SIG-M5 (cell line): ENCODE data around the gene IL32.

Experiments used
- DNase-seq: peaks from one replicate; lab custom pipeline; 2025; lab: John Stamatoyannopoulos, UW

Gene IL32

DNA sequence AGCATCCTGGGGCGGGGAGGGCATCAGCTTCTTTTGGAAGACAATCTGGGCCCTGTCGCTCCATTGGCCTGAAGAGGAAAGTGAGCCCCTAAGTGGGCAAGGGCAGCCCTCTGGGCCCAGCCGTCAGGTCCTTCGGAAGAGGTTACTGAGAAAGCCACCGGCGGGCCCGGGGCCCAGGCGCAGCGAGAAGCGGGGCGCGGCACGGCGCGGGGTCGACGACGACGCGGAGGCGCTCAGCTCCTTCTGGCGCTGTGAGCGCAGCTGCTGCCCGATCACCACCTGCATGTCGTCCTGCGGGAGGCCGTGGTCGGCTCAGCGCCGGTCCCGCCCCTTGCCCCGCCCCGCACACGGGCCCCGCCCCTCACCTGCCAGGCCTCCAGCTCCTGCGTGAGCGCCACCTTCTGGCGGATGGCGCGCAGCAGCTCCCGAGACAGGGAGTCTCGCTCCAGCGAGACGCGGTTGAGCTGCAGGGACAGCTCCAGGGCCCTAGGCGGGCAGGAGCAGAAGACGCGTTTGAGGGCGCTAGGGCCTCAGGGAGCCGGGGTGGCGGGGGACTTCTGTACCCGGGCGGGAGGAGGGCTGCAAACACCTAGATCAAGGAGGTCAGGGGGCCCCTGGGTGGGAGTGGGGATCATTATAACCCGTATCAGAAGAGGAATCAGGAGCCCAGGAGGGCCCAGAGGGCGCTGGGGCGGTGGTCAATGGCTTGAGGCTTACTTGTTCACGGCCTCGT is 37.3 kb upstream of the IL32 start:
- DNase-seq, result no peak

DNA sequence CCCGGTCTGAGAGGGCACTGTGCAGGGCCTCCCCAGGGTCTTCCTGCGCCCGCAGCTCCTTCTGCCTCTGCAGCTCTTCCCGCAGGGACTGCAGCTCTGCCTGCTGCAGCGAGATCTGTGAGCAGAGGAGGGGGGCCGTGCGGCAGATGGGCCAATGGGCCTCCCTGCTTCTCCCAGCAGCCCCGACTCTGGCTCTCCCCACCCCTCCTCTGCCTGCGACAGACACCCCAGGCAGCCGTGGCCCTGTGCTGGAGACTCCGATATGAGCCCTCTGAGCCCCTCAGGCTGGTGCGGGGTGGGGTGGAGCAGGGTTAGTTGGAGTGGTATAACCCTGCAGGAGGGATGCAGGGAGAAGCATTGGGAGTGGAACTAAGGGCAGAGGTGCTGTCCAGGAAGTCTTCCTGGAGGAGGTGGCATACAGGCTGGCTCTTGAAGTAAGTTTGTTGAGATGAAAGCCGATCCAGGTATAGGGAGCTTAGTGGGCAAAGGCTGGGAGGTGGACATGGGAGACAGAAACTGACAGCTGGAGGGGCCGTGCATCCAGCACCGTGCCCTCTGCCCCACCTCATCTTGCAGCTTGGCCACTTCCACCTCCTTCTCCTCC is 36.6 kb upstream of the IL32 start:
- DNase-seq, result no peak

DNA sequence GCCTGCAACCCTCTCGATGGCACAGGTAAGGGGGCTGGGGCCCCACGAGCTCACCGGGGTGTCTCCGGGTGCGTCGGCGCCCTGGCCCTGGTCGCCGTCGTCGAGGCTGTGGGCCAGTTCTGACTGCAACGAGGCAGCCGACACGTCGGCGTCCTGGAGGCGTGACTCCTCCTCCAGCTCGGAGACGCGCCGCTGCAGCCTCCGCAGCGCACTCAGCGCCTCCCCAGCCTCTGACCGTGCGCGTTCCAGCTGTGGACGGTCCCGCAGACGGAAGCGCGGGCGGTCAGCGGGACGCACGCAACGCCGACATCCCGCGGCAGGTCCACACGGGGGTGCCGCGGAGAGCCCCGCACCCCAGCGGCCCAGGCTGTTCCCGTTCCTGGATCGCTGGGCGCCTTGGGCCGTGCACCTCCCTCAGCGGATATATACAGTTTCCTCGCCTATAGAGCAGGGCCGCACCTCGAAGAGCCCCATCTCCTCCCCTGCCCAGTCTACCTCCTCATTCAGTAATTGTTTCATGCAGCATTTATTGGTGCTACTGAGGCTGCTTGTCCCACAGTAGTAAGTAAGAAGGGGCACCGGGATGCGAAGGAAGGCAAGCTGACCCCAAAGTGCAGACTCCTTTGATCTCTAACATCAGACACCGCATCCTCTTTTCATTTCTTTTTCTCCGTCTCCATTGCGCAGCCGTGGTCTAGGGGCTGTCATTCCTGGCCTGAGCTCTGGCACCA is 35.8 kb upstream of the IL32 start:
- no peak for DNase-seq

DNA sequence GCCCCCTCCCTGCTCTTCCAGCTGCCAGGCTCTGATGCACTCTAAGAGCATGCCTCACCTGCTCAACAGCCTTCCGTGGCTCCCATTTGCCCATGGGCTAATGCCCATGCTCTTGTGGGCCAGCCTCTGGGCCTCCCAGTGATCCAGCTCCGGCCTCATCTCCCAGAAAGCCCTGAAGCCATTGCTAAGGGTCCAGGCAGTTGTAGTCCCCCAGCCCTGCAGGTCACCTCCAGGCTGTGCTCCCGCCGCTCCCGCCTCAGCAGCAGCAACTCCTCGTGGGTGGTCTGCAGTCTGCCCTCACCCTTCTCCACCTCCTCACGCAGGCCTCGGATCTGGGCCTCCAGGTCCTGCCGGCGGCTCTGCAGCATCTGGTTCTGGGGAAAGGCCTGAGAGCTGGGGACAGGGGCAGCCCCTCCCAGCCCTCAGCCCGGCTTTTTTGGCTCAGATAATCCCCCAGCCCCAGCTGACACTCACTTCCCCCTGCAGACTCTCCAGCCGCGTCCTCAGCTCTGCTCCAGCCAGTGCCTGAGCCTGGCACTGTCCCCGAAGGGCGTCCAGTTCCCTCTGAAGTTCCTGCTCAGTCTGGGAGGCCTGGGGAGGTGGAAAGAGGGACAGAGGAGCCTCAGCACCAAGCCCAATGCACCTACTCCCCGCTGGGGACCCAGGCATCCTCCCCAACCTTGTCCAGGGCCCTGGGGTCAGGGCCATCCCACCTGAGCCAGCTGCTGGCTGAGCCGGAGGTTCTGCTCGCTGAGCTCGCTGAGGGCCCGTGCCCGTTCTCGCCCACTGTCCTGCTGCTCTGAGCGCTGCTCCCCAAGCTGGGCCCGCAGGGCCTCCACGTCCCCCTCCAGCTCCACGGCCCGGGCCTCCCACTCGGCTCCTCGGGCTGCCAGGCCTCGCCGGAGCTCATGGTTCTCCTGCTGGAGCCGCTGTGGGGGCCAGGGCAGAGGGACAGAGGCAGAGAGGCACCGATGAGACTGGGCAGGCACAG is 34.9 kb upstream of the IL32 start:
- no peak for DNase-seq

DNA sequence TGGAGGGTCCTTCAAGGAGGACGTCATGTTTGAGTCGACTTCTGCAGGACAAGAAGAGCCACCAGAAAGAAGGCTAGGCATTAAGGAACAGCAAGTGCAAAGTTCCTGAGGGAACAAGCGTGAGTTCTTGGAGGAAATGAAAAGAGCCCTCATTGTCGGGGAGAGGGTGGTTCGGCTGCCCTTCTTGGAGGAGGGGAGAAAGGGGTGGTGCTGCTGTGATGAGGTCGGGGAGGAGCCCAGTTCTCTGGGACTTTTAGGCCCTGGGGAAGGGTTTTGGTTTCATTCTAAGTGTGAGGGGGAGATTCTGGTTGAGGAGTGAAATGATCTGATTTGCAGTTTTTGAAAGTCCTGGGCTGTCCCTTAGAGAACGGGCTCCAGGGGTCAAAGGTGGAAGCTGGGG is 32.8 kb upstream of the IL32 start:
- no peak for DNase-seq

DNA sequence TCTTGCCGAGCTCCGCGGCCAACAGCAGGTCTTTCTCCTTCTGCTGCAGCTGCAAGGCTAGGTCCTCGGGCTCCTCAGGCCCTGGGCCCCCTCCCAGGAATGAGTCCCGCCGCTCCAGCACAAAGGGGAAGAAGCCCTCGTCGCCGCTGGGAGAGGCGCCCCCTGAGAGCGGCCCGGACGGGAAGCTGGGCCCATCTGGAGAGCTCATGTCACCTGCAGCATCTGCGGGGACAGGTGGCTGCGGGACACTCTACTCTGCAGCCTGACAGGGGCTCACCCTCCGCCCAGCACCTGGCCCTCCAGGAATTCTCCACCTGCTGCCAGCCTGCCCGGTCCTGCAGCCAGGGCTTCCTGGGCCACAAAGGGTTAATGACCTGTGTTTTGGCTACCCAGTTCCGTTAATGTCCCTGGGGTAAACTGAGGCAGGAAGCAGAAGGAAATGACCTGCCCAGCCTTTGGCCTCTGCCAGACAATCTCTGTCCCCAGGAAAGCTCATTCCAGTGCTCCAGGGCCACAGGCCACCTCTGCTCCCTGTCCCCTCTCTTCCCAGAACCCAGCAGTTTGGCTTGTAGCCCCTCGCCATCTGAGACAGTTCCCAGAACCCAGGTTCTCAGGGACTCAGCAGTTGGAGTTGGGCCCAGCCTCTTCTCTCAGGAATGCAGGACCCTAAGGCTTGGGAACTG is 30.0 kb upstream of the IL32 start:
- DNase-seq, result no peak

DNA sequence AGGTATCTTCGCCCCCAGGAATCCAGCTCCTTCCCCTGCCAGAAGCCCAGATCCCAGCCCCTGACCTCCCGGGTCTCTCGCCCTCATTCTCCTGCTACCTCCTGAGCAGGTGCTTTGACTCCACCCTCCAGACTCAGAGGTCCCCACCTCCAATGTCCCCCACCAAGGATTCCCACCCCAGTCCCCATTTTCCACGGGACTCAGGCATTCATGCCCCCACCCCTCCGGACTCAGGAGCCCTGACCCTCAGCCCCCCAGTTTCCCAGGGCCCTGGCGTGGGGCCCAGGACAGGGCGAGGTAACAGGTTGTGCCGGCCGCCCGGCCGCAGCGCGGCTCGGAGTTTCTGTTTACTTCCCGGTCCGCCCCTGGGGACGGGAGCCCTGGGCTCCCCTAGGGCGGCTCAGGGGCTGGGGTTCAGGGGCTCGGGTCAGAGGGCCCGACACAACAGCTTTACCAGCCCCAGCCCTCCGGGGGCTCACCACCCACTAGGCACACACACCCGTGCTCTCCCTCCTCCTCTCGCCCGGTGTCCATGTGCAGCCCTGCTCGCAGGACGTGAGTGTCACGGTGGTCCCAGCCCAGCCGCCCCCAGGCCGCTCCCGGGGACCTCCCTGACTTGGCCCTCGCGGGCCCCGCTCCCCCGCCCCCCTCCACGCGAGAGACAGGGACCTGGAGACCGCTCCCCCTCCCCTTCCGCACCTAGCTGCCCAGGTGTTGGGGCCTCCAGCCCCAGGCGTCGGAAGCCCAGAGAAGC is 29.3 kb upstream of the IL32 start:
- DNase-seq, result no peak

DNA sequence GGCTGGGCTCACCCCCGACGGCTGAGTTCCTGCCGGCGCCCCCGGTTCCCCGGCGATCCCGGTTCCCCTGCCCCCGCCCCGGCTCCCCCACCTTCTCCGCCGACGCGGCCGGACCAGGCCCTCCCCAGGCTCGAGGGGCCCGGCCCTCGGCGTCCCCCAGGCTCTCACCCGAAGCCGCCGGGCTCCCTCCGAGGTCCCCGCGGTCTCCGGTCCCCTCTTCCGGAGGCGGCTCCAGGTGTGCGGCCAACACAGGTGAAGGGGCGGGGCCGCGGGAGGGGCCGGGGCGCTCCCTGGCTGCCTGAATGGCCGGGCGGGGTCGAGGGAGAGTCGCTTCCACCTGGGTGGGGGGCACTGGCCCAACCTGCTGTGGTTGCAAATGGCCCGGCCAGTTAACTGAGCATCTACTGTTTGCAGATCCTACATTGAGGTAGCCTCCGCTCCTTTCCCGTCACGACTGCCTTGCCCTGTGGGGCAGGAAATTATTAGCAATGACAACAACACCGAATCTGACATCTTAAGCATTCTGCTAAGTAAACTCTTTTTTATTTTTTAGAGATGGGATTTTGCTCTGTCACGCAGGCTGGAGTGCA is 28.6 kb upstream of the IL32 start, which contains the start of gene BICDL2:
Gene BICDL2 (minus strand): TSS at position 219 of the 590 bp plus-strand sequence. CDS start 1,448 bp downstream, outside the sequence.
- DNase-seq, result no peak

DNA sequence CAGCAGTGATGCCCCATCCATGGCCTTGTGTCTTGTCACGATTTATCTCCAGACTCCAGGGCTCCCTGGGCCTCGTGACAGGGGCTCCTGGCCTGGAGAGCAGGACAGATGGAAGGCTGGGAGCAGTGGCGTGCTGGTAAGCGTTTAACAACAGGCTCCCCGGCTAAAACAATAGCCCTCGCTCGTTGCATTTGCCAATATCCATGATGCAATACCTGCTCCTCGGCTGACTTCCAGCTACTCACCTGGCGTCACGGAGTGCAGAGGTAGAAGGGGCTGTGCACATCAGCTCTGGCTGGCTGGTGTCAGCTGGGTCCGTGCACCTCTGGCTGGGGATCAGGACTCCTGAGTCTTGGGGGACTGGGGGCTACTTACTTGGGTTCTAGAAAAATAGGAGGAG is 27.2 kb upstream of the IL32 start:
- no peak for DNase-seq

DNA sequence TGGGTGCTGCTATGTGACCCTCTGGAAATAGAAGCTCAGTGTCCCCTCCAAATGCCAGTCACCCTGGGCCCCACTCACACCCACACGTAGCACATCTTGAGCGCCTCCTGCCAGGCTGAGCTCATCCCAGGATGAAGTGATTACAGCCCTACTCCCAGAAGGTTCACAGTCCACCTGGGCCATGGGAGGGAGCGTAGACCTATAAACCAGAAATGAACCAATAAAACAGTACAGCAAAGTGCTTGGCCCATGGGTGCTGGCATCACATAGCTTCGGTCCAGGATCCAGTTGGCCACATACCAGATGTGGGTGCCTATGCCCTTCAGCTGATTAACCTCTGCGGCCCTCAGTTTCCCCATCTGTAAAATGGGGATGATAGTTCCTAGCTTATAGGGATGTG is 26.5 kb upstream of the IL32 start:
- no peak for DNase-seq

DNA sequence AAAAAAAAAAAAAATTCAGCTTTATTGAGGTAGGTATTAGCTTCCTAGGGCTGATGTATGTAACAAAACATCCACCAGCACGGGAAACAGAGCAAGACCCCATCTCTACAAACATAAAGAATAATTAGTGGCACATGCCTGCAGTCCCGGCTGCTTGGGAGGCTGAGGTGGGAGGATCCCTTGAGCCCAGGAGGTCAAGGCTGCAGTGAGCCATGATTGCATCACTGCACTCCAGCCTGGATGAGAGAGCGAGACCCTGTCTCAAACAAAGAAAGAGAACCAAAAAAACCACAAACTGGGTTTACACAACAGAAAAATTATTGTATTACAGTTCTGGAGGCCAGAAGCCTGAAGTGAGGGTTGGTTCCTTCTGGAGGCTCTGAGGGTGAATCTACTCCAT is 23.1 kb upstream of the IL32 start:
- DNase-seq, result no peak

DNA sequence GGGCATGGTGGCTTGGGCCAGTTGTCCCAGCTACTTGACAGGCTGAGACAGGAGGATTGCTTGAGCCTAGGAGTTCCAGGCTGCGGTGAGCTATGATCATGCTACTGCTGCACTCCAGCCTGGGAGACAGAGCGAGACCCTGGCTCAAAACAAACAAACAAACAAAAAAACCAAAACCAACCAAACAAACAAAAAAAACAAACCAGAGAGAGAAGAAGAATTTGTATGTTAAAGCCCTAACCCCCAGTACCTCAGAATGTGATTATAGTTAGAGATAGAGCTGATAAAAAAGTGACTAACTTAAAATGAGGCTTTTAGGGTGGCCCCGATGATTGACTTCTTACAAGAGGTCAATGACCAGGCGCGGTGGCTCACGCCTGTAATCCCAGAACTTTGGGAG is 20.7 kb upstream of the IL32 start:
- DNase-seq, result no peak

DNA sequence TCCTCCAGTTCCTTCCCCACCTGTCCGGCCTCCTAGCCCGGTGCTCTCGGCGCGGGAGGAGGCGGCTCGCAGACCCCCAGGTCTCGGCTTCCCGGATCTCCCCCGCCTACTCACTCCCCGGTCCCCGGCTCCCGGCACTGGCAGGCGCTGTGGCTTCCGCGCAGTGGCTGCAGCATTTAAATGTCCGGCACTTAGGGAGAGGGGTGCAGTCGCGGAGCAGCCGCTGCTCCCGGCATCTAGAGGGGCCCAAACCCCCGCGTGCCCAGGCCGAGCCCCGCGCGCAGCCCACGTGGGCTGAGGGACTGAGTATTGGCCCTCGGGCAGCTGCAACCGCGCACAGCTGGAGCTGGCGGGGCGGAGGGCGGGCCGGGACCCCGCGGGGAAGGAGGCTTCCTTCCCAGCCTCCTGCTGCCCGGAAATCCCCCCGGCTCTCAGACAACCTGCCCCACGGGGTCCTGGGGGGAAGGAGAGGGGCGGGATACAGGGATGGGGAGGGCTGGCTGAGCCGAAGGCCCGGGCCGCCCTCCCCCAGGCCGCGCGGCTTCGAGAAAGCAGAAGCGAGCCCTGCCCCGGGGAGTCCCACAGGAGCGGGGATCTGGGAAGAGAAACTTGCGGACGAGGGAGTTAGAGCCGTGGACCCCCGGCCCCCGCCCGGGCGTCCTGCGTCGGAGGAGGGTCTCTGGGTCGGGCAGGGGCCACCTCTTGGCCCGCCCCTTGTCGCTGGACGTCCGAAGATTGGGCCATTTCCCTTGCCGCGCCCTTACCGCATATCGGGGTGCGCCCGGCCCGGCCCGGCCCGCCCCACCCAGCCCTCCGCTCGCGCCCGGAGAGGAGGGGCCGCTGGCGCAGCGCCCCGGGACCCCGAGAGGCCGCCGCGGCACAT is 19.4 kb upstream of the IL32 start, which contains the start of gene MMP25:
Gene MMP25 (plus strand): TSS at position 804 of the 883 bp plus-strand sequence. CDS start 357 bp downstream, outside the sequence.
- DNase-seq, result no peak

DNA sequence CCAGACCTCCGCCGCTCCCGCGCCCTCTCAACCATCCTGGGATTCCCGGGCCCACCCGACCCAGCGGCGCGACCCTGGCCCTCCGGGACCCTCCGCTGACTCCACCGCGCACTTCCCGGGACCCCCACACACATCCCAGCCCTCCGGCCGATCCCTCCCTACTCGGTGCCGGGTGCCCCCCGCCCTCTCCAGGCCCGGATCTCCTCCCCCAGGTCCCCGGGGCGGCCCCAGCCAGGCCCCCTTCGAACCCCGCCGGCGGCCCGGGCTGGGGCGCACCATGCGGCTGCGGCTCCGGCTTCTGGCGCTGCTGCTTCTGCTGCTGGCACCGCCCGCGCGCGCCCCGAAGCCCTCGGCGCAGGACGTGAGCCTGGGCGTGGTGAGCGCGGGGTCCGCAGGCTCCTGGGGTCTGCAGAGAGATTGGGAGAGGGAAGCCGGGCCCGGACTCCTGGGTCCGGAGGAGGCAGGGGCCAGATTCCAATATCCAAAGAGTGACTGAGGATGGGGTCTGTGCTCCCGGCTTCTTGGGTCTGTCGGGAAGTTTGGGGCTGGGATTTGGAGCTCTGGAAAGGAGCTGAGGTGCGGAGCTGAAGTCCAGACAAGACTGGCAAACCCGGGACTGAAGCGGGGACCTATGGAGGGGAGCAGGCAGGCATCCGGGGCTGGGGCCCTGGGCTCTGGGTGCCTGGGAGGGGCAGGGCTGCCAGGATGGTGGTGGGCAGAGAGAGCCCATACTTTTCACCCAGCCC is 18.6 kb upstream of the IL32 start:
- DNase-seq, result no peak

DNA sequence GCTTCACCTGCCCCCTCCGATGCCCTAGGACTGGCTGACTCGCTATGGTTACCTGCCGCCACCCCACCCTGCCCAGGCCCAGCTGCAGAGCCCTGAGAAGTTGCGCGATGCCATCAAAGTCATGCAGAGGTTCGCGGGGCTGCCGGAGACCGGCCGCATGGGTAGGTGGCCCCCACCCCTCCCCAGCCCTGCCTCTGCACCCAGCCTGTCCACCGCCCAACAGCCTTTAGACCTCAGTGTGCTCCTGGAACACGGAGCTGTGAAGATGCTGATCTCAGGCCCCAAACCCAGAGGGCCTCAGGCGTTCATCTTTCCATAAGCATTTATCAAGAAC is 18.1 kb upstream of the IL32 start:
- no peak for DNase-seq

DNA sequence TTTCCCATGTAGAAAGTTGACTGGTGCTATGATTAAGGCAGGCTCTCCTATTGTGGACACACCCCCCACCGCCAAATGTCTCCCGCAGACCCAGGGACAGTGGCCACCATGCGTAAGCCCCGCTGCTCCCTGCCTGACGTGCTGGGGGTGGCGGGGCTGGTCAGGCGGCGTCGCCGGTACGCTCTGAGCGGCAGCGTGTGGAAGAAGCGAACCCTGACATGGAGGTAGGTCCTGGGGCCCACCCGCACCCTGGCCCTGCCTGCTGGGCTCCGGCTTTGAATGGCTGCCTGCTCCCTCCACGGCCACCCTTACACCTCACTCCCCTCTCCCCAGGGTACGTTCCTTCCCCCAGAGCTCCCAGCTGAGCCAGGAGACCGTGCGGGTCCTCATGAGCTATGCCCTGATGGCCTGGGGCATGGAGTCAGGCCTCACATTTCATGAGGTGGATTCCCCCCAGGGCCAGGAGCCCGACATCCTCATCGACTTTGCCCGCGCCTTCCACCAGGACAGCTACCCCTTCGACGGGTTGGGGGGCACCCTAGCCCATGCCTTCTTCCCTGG is 15.4 kb upstream of the IL32 start:
- no peak for DNase-seq

DNA sequence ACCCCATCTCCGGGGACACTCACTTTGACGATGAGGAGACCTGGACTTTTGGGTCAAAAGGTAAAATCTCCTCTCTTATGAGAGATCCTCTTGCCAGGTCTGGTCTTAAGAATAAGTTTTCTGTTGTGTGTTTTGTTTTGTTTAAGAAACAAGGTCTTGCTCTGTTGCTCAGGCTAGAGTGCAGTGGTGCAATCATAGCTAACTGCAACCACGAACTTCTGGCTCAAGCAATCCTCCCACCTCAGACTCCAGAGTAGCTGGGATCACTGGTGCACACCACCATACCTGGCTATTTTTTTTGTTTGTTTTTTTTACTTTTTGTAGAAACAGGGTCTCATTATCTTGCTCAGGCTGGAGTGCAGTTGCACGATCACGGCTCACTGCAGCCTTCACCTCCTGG is 15.0 kb upstream of the IL32 start:
- DNase-seq, result no peak

DNA sequence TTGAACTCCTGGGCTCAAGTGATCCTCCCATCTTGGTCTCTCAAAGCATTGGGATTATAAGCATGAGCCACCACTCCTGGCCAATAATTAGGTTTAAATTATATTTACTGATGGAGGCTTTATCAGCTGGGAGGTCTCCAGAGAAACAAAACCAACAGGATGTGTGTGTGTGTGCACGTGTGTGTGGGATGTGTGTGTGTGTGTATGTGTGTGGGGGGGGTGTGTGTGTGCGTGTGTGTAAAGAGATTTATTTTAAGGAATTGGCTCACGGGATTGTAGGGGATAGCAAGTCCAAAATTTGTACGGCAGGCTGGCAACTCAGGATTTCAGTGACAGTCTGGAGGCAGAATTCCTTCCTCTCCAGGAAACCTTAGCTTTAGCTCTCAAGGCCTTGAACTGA is 14.4 kb upstream of the IL32 start:
- no peak for DNase-seq
